Naive thymus-derived CD4-positive, alpha-beta T cell (primary cell): ENCODE measurements around the gene BATF3. TPM values are rescaled to one million over a fixed set of nuclear protein-coding genes. Genes with fewer than 3 reads are reported as not detected.

Source experiments
- ATAC-seq: fragments of 150-1000 bp; cut with Tn5 transposase; 2 replicates; pipeline ENCODE4 v1.10.0; 2021; ENCODE audit warnings: mild to moderate bottlenecking, moderate library complexity
- CTCF ChIA-PET: fragments of 350-600 bp; sonication (Branson Sonifier 250); formaldehyde crosslinking; loops from one replicate; lab custom pipeline; 2021; ENCODE audit warnings: antibody characterized with exemption; lab: Charles Lee
- POLR2A ChIA-PET: fragments of 350-600 bp; sonication (Branson Sonifier 250); formaldehyde crosslinking; loops from one replicate; lab custom pipeline; 2021; ENCODE audit warnings: antibody characterized with exemption, inconsistent platforms; lab: Charles Lee
- DNase-seq, 9 donors: peaks; one replicate each; pipeline versions ENCODE4 v3.0.0 to v3.0.0-alpha.2; 2020 to 2022; ENCODE audit warnings: mixed read lengths in 1 of 9
- H3K27ac ChIP-seq: one replicate; pipeline ENCODE4 v1.7.0; 2013; ENCODE audit warnings: mild to moderate bottlenecking, low read depth, low read length, moderate library complexity
- H3K27me3 ChIP-seq, 2 donors: one replicate each; pipeline ENCODE4 v1.7.0; 2013; ENCODE audit warnings: low read length in 2 of 2, mild to moderate bottlenecking in 2 of 2, moderate library complexity in 2 of 2; ENCODE audit not compliant: control insufficient read depth in 2 of 2, insufficient read depth in 2 of 2
- H3K36me3 ChIP-seq, 3 experiments: 1 replicate in 2 of 3; 2 replicates in 1 of 3; pipeline ENCODE4 v1.7.0; 2013; ENCODE audit warnings: low read length in 3 of 3, mild to moderate bottlenecking in 3 of 3, moderate library complexity in 1 of 3; ENCODE audit not compliant: insufficient read depth in 3 of 3, control insufficient read depth in 2 of 3
- H3K4me1 ChIP-seq, 2 donors: one replicate each; pipeline ENCODE4 v1.7.0; 2013; ENCODE audit warnings: low read length in 2 of 2, mild to moderate bottlenecking in 2 of 2, moderate library complexity in 1 of 2; ENCODE audit not compliant: control insufficient read depth in 2 of 2, insufficient read depth in 2 of 2
- H3K4me3 ChIP-seq: 2 replicates; pipeline ENCODE4 v1.7.0; 2013; ENCODE audit warnings: mild to moderate bottlenecking, low read length
- H3K9me3 ChIP-seq, 3 experiments: 1 replicate in 2 of 3; 2 replicates in 1 of 3; pipeline ENCODE4 v1.7.0; 2013; ENCODE audit warnings: low read length in 3 of 3; ENCODE audit not compliant: control insufficient read depth in 2 of 3
- H3K27ac Mint-ChIP-seq, 9 donors: one replicate each; pipeline ENCODE4 v1.8.0; 2020 to 2022; ENCODE audit warnings: mixed read lengths in 9 of 9, mild to moderate bottlenecking in 8 of 9, moderate library complexity in 5 of 9, inconsistent platforms in 2 of 9
- H3K27me3 Mint-ChIP-seq, 5 donors: one replicate each; pipeline ENCODE4 v1.8.0; 2021 to 2022; ENCODE audit warnings: mixed read lengths in 5 of 5, mild to moderate bottlenecking in 1 of 5
- H3K36me3 Mint-ChIP-seq, 5 donors: one replicate each; pipeline ENCODE4 v1.8.0; 2020 to 2022; ENCODE audit warnings: mixed read lengths in 5 of 5, mild to moderate bottlenecking in 3 of 5, inconsistent platforms in 1 of 5
- H3K4me1 Mint-ChIP-seq, 7 donors: one replicate each; pipeline ENCODE4 v1.8.0; 2020 to 2022; ENCODE audit warnings: mixed read lengths in 7 of 7, mild to moderate bottlenecking in 3 of 7, inconsistent platforms in 1 of 7
- H3K4me3 Mint-ChIP-seq, 10 donors: one replicate each; pipeline ENCODE4 v1.8.0; 2020 to 2022; ENCODE audit warnings: mild to moderate bottlenecking in 10 of 10, mixed read lengths in 10 of 10, moderate library complexity in 6 of 10, inconsistent platforms in 2 of 10
- H3K9me3 Mint-ChIP-seq, 11 donors: one replicate each; pipeline ENCODE4 v1.8.0; 2020 to 2022; ENCODE audit warnings: mixed read lengths in 11 of 11, mild to moderate bottlenecking in 4 of 11, inconsistent platforms in 1 of 11, moderate library complexity in 1 of 11
- intact Hi-C, 2 donors: fragments of 100-400 bp; cut with micrococcal nuclease; formaldehyde crosslinking; loops; one replicate each; pipeline ENCODE4 v1.15.1; 2023
- polyA plus RNA-seq, 2 donors: library from polyadenylated mRNA; unstranded; fragments of 300-500 nt; fragmentation: Illumina TruSeq; gene quantifications; one replicate each; pipeline ENCODE4 v1.2.3, GENCODE V29; 2021
- total RNA-seq, 6 experiments: library from RNA in 5 of 6; stranded (reverse) in 5 of 6; gene quantifications; 1 replicate in 5 of 6; 2 replicates in 1 of 6; pipeline ENCODE4 v1.2.3 and lab custom pipeline; 2021 to 2026

Gene BATF3
- total RNA-seq (10 to 100 TPM in 1 of 5 experiments, 1 to 10 TPM in 3, under 1 TPM in 1; 0.27 to 40.2 (median 1.2) TPM), polyA plus RNA-seq (under 1 TPM; 0.69 to 0.98 TPM), total RNA-seq (lab: John Stamatoyannopoulos, UW) (0.40 reads per million)

DNA sequence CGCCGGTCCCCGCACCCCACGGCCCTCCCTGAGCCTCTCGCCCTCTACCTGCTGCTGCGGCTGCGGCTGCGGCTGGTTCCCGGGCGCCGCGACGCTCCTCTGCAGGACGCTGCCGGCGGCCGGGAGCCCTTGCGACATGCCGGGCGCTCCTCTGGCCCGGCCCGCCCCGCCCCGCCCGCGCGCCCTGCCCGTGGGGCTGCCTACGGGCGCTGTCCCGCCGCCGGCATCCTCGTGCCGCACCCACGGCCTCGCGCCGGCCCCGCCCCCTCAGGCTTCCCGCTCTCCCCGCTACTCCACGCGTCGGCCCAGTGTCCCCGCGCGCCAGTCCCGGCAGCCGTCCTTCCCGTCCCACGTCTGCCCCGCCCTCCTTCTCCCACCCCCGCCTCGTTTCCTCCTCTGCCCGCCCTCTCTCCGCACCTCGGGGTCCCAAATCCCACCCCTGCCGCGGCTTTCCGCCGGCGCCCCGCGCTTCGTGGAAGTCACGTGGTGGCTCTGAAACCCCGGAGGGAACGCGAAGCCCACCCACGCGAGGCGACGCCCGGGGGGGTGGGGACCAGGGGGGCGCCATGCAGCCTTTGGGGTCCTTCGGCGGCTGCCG lies at the start of gene BATF3:
Gene BATF3, minus strand, starts transcription at position 216 of the 598 bp plus-strand sequence. Its CDS starts 78 bp downstream, at position 138.
- Histone ChIP-seq H3K27ac (peak within 1 kb of the TSS; percentile 61), H3K36me3 (no peaks in the 10 kb centered on the region), H3K4me1 (peaks cover 9 to 20% of the 10 kb centered on the region in 2 donors), H3K4me3 (peak within 1 kb of the TSS; percentile 56), H3K27me3 (no peaks in the 10 kb centered on the region), H3K9me3 (no peaks in the 10 kb centered on the region)
- POLR2A ChIA-PET = interaction anchor here (1.0 kb wide), 1 partner anchor 91 kb away, joined by 3 read pairs; the partner anchor contains the start of genes NSL1 and TATDN3
- ATAC-seq (peak; percentile 57), DNase-seq (peak in 7 of 9 donors; percentile 12 to 68 (median 22))
- H3K9me3 Mint-ChIP-seq = no peaks in the 10 kb centered on the region
- peaks cover 0 to 7% (median 0%) of the 10 kb centered on the region in 5 donors for H3K36me3 Mint-ChIP-seq
- H3K27me3 Mint-ChIP-seq = peaks cover 0 to 31% (median 5%) of the 10 kb centered on the region in 5 donors
- H3K27ac Mint-ChIP-seq = peak within 1 kb of the TSS; percentile 47 to 91 (median 71)
- peaks cover 28 to 53% (median 46%) of the 10 kb centered on the region in 7 donors for H3K4me1 Mint-ChIP-seq
- intact Hi-C loops = loop anchor here (1.0 to 5.0 kb wide), 13 partner anchors 21 to 414 kb away; partner anchors contain the start of genes ATF3 (in 1 of the 2), FLVCR1 (in 1 of the 2) and PPP2R5A (in 1 of the 2)
- H3K4me3 Mint-ChIP-seq = peak within 1 kb of the TSS; percentile 83 to 91 (median 88)
- CTCF ChIA-PET = interaction anchor here (1.0 to 1.3 kb wide), 3 partner anchors 41 to 48 kb away, joined by 4 read pairs; no protein-coding TSS in a partner anchor

DNA sequence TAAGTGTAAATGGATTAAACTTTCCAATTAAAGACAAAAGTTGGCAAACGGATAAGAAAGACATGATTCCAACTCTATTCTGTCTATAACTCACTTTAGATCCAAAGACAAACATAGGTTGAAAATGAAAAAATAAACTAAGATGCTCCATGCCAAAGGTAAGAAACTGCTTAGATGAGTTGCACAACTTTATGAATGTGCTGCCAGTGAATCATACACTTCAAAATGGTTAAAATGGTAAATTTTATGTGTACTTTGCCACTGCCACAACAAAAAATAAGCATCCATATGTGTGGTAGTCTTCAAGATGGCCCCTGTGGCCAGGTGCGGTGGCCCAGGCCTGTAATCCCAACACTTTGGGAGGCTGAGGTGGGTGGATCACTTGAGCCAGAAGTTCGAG lies 46.9 kb upstream of the BATF3 start:
- H3K36me3 ChIP-seq = no peaks in the 10 kb centered on the region
- intact Hi-C loops = no loop called here
- H3K27ac ChIP-seq = no peak overlapping the region
- no peaks in the 10 kb centered on the region for H3K9me3 ChIP-seq
- Mint-ChIP-seq H3K27me3 (no peaks in the 10 kb centered on the region), H3K4me1 (peaks cover 30 to 67% (median 47%) of the 10 kb centered on the region in 7 donors), H3K4me3 (no peak overlapping the region), H3K36me3 (peaks cover 0 to 39% (median 9%) of the 10 kb centered on the region in 5 donors), H3K27ac (peak overlapping the region in 3 of 9 donors; percentile 35 to 68 (median 36)), H3K9me3 (peaks cover 0 to 5% (median 0%) of the 10 kb centered on the region in 11 donors)
- ChIA-PET POLR2A (interaction anchor here (0.5 to 1.5 kb wide), 2 partner anchors 27 to 45 kb away, joined by 3 to 5 read pairs; partner anchors contain the start of genes NSL1 and TATDN3), CTCF (no interaction called here)
- DNase-seq (no peak), ATAC-seq (no peak)
- H3K27me3 ChIP-seq = no peaks in the 10 kb centered on the region
- H3K4me1 ChIP-seq = peaks cover 0 to 24% of the 10 kb centered on the region in 2 donors
- no peak overlapping the region for H3K4me3 ChIP-seq

DNA sequence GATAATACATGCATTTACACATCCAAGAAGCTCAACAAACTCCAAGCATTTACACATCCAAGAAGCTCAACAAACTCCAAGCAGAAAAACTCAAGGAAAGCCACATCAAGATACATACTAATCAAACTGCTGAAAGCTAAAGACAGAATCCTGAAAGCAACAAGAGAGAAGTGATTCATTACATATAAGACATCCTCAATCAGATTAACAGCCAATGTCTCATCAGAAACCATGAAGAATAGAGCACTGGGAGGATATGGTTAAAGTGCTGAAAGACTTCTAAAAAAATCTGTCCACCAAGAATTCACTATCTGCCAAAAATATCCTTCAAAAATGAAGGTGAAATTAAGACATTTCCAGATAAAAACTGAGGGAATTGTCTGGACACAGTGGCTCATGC lies 45.7 kb upstream of the BATF3 start:
- ChIA-PET CTCF (no interaction called here), POLR2A (interaction anchor here (1.1 to 2.6 kb wide), 3 partner anchors 8 to 46 kb away, joined by 3 to 21 read pairs (median 5); partner anchors contain the start of genes NSL1 and TATDN3)
- Histone ChIP-seq H3K27me3 (no peaks in the 10 kb centered on the region), H3K4me1 (peaks cover 0 to 21% of the 10 kb centered on the region in 2 donors), H3K9me3 (no peaks in the 10 kb centered on the region), H3K4me3 (no peak overlapping the region), H3K27ac (no peak overlapping the region), H3K36me3 (peaks cover 0 to 4% (median 0%) of the 10 kb centered on the region in 3 experiments)
- Mint-ChIP-seq H3K9me3 (peaks cover 0 to 10% (median 0%) of the 10 kb centered on the region in 11 donors), H3K4me1 (peaks cover 30 to 59% (median 37%) of the 10 kb centered on the region in 7 donors), H3K36me3 (peaks cover 0 to 47% (median 15%) of the 10 kb centered on the region in 5 donors), H3K27me3 (no peaks in the 10 kb centered on the region), H3K4me3 (no peak overlapping the region), H3K27ac (peak overlapping the region in 6 of 9 donors; percentile 3 to 69 (median 40))
- no peak for DNase-seq
- ATAC-seq = no peak
- intact Hi-C loops = loop anchor here in 1 of 2 donors (2.0 kb wide), 1 partner anchor 15 kb away; no protein-coding TSS in a partner anchor

DNA sequence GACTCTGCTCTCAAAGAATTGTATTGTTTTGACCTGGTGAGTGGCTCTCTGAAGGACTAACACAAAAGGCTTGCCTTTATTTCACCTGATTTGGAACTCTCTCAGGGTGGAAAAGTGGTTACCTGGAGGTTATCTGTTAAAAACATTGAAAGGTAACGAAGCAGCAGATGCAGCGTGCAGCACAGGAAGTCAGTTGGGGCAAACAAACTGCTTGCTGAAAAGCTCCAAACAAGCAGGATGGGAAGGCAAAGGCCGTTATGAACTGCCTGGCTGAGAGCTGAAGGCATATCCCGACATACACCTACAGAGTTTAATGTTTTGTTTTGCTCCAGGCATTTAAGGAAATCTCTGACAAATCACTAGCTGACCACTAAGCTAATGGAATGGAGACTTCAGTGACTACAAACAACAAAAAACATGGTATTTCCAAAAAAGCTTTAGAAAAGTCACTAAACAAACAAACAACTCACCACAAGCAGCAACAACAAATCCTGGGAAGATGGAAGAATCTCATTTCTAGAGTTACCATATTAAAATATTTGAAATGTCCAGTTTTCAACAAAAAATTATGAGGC lies 44.3 kb upstream of the BATF3 start:
- DNase-seq (peak in 5 of 9 donors; percentile 20 to 47 (median 40)), ATAC-seq (peak; percentile 36)
- peaks cover 0 to 10% of the 10 kb centered on the region in 2 donors for H3K4me1 ChIP-seq
- Mint-ChIP-seq H3K9me3 (peaks cover 0 to 10% (median 0%) of the 10 kb centered on the region in 11 donors), H3K27ac (peak overlapping the region; percentile 6 to 88 (median 83)), H3K4me1 (peaks cover 21 to 49% (median 29%) of the 10 kb centered on the region in 7 donors), H3K4me3 (peak overlapping the region in 9 of 10 donors; percentile 18 to 78 (median 60)), H3K36me3 (peaks cover 0 to 47% (median 16%) of the 10 kb centered on the region in 5 donors), H3K27me3 (no peaks in the 10 kb centered on the region)
- H3K27me3 ChIP-seq = no peaks in the 10 kb centered on the region
- POLR2A ChIA-PET = interaction anchor here (2.6 kb wide), 1 partner anchor 10 kb away, joined by 21 read pairs; no protein-coding TSS in a partner anchor
- no peaks in the 10 kb centered on the region for H3K9me3 ChIP-seq
- H3K36me3 ChIP-seq = peaks cover 0 to 4% (median 0%) of the 10 kb centered on the region in 3 experiments
- intact Hi-C loops = loop anchor here in 1 of 2 donors (1.0 to 2.0 kb wide), 2 partner anchors 10 to 13 kb away; no protein-coding TSS in a partner anchor
- CTCF ChIA-PET = interaction anchor here (0.6 to 1.4 kb wide), 4 partner anchors 10 to 288 kb away, joined by 3 to 4 read pairs (median 4); no protein-coding TSS in a partner anchor
- peak overlapping the region; percentile 52 for H3K27ac ChIP-seq
- no peak overlapping the region for H3K4me3 ChIP-seq

DNA sequence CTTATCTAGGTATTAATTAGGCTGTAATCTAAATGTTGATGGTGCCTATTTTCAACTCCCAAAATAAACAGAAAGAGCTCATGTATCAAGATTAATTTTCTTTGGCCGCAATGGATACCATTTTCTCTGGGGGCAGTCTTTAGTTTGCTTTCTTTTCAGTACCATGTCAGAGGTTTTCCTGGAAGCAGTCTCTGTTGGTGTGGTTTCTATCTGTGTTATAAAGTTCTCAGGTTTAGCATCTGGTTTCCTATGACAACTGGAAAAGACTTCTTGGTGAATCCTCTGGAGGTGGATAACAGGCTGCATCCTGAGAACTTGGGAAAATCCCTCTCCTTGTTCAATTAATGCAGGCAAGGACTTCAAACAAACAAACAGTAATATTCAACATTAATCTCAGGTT lies 38.7 kb upstream of the BATF3 start:
- ChIA-PET CTCF (interaction anchor here (0.6 to 1.0 kb wide), 2 partner anchors 23 to 44 kb away, joined by 3 to 5 read pairs; no protein-coding TSS in a partner anchor), POLR2A (interaction anchor here (1.0 kb wide), 1 partner anchor 18 kb away, joined by 3 read pairs; no protein-coding TSS in a partner anchor)
- intact Hi-C loops = loop anchor here in 1 of 2 donors (5.0 kb wide), 1 partner anchor 36 kb away; no protein-coding TSS in a partner anchor
- peak overlapping the region in 1 of 9 donors; percentile 85 for H3K27ac Mint-ChIP-seq
- peaks cover 3 to 29% (median 22%) of the 10 kb centered on the region in 7 donors for H3K4me1 Mint-ChIP-seq
- Histone ChIP-seq H3K9me3 (no peaks in the 10 kb centered on the region), H3K4me3 (no peak overlapping the region), H3K27me3 (no peaks in the 10 kb centered on the region), H3K4me1 (no peaks in the 10 kb centered on the region), H3K36me3 (peaks cover 0 to 4% (median 0%) of the 10 kb centered on the region in 3 experiments), H3K27ac (no peak overlapping the region)
- peaks cover 0 to 8% (median 0%) of the 10 kb centered on the region in 11 donors for H3K9me3 Mint-ChIP-seq
- peaks cover 7 to 38% (median 25%) of the 10 kb centered on the region in 5 donors for H3K36me3 Mint-ChIP-seq
- H3K4me3 Mint-ChIP-seq = peak overlapping the region in 1 of 10 donors; percentile 61
- no peak for ATAC-seq
- H3K27me3 Mint-ChIP-seq = no peaks in the 10 kb centered on the region
- DNase-seq = no peak
